Testis (tissue), 3 donors: ENCODE measurements around the gene SCP2D1. TPM values are rescaled to one million over a fixed set of nuclear protein-coding genes. Genes with fewer than 3 reads are reported as not detected.
A peak's percentile ranks its signal among the peaks of the same experiment; 100 is the strongest.
"Not testable (repeated sequence)": the region's sequence is repeated elsewhere in the genome, so short reads cannot be mapped to it uniquely, and the experiment has no call there.

Experiments used
- DNase-seq: peaks from one replicate; pipeline ENCODE4 v3.0.0-alpha.2; 2019
- H3K27ac ChIP-seq, 2 donors: fragments of 200-600 bp; sonication (generic); one replicate each; pipeline ENCODE4 v1.5.1; 2019
- H3K27me3 ChIP-seq: fragments of 200-600 bp; sonication (generic); one replicate; pipeline ENCODE4 v1.5.1; 2019
- H3K36me3 ChIP-seq: fragments of 200-600 bp; sonication (generic); one replicate; pipeline ENCODE4 v1.5.1; 2017; ENCODE audit warnings: low read depth; ENCODE audit errors: missing control alignments
- H3K4me1 ChIP-seq: fragments of 200-600 bp; sonication (generic); one replicate; pipeline ENCODE4 v1.5.1; 2019
- H3K4me3 ChIP-seq, 2 donors: fragments of 200-600 bp; sonication (generic); one replicate each; pipeline ENCODE4 v1.5.1; 2017 to 2019
- H3K9me3 ChIP-seq: fragments of 200-600 bp; sonication (generic); one replicate; pipeline ENCODE4 v1.5.1; 2017
- CTCF ChIP-seq, 3 experiments: fragments of 450-650 bp in 2 of 3; fragments of 200-600 bp in 1 of 3; sonication (generic) in 1 of 3; IDR thresholded peaks; one replicate each; pipeline ENCODE4 v1.5.1; 2016 to 2019; ENCODE audit warnings: antibody characterized with exemption in 3 of 3, mild to moderate bottlenecking in 2 of 3, moderate library complexity in 1 of 3
- POLR2A ChIP-seq: fragments of 450-650 bp; IDR thresholded peaks from one replicate; pipeline ENCODE4 v1.6.1; 2017; ENCODE audit warnings: antibody characterized with exemption, mild to moderate bottlenecking, moderate library complexity
- WGBS, 2 donors: methylation state at CpG; one replicate each; pipeline ENCODE4 v1.1.5; 2018; 5-methylcytosine and 5-hydroxymethylcytosine counted together
- intact Hi-C: fragments of 100-400 bp; cut with DNase I; formaldehyde crosslinking; loops from one replicate; pipeline ENCODE4 v1.15.1; 2023; ENCODE audit warnings: low total_unique reads
- polyA plus RNA-seq: library from polyadenylated mRNA; stranded (reverse); fragments of 350-450 nt; fragmentation: Illumina TruSeq; extraction: RNeasy Lipid Tissue Mini Kit (QIAGEN cat#74804); gene quantifications from one replicate; pipeline ENCODE4 v1.2.3, GENCODE V29; 2014; ENCODE audit warnings: low read depth, low replicate concordance; ENCODE audit not compliant: insufficient read depth
- total RNA-seq, 2 donors: library from RNA; depleted of rRNA; stranded (reverse); fragments of >200 nt; gene quantifications; one replicate each; pipeline ENCODE4 v1.2.3, GENCODE V29; 2016

The SCP2D1 gene
- total and polyA plus RNA-seq, 3 donors from 2014 or later = 20.1 to 56.4 (median 42.0) TPM

- Histone ChIP-seq H3K4me3 (no peak overlapping the region), H3K9me3 (no peaks in the 10 kb centered on the region), H3K27ac (no peak overlapping the region), H3K4me1 (no peaks in the 10 kb centered on the region), H3K27me3 (no peaks in the 10 kb centered on the region), H3K36me3 (no peaks in the 10 kb centered on the region)
- TF ChIP-seq POLR2A (no peak), CTCF (IDR thresholded peaks at IDR 0.05) (no peak)
- 70 to 75% methylated on average over 10 of the region's 10 CpGs for WGBS, 2 donors
- intact Hi-C loops = no loop called here
- no peak for DNase-seq
Observed at GRCh38 chr20:18778690-18779392, 34.7 kb upstream of the SCP2D1 start.

- 86 to 94% methylated on average over 9 of the region's 9 CpGs for WGBS, 2 donors
- no peak for DNase-seq
- Histone ChIP-seq H3K27ac (no peak overlapping the region), H3K4me3 (no peak overlapping the region), H3K4me1 (no peaks in the 10 kb centered on the region), H3K36me3 (no peaks in the 10 kb centered on the region), H3K9me3 (no peaks in the 10 kb centered on the region), H3K27me3 (no peaks in the 10 kb centered on the region)
- intact Hi-C loops = no loop called here
- no peak for TF ChIP-seq POLR2A
Observed at GRCh38 chr20:18780385-18781130, 33.0 kb upstream of the SCP2D1 start.

GRCh38 chr20:18781509-18781908, 32.1 kb upstream of the SCP2D1 start:
- Histone ChIP-seq H3K4me3 (no peak overlapping the region), H3K27me3 (no peaks in the 10 kb centered on the region), H3K4me1 (no peaks in the 10 kb centered on the region), H3K36me3 (no peaks in the 10 kb centered on the region), H3K27ac (no peak overlapping the region), H3K9me3 (no peaks in the 10 kb centered on the region)
- TF ChIP-seq CTCF (IDR thresholded peaks at IDR 0.05) (no peak), POLR2A (no peak)
- WGBS, 2 donors = 78 to 87% methylated on average over 3 of the region's 3 CpGs
- intact Hi-C loops = no loop called here
- no peak for DNase-seq

GRCh38 chr20:18783385-18783959, 30.1 kb upstream of the SCP2D1 start:
- Histone ChIP-seq H3K4me1 (no peaks in the 10 kb centered on the region), H3K9me3 (no peaks in the 10 kb centered on the region), H3K36me3 (no peaks in the 10 kb centered on the region), H3K27ac (peak overlapping the region; percentile 22 to 31), H3K4me3 (no peak overlapping the region), H3K27me3 (no peaks in the 10 kb centered on the region)
- WGBS, 2 donors = 63 to 70% methylated on average over 5 of the region's 5 CpGs
- DNase-seq = peak; percentile 90
- TF ChIP-seq CTCF (IDR thresholded peaks at IDR 0.05) = no peak
- no peak for TF ChIP-seq POLR2A
- intact Hi-C loops = no loop called here

GRCh38 chr20:18787046-18787445, 26.5 kb upstream of the SCP2D1 start:
- H3K36me3 ChIP-seq, DNase-seq, H3K4me3 ChIP-seq, H3K4me1 ChIP-seq, H3K27ac ChIP-seq, H3K9me3 ChIP-seq, intact Hi-C loops, H3K27me3 ChIP-seq: not testable (repeated sequence)
- WGBS, 2 donors = 89 to 91% methylated on average over 2 of the region's 2 CpGs
